ENCODE data around the gene SFTA2. TPM values are rescaled to one million over a fixed set of nuclear protein-coding genes. Genes with fewer than 3 reads are reported as not detected.

SFTA2 gene
- polyA plus RNA-seq, 1 of the 3 experiments (the other 2 are of a cell fraction): not detected

- TF ChIP-seq EP300 (IDR thresholded peaks at IDR 0.05; ENCODE audit: borderline replicate concordance in 1 of 2, low read depth in 1 of 2, low read length in 1 of 2): no peak
- TF ChIP-seq, protein P1, sequence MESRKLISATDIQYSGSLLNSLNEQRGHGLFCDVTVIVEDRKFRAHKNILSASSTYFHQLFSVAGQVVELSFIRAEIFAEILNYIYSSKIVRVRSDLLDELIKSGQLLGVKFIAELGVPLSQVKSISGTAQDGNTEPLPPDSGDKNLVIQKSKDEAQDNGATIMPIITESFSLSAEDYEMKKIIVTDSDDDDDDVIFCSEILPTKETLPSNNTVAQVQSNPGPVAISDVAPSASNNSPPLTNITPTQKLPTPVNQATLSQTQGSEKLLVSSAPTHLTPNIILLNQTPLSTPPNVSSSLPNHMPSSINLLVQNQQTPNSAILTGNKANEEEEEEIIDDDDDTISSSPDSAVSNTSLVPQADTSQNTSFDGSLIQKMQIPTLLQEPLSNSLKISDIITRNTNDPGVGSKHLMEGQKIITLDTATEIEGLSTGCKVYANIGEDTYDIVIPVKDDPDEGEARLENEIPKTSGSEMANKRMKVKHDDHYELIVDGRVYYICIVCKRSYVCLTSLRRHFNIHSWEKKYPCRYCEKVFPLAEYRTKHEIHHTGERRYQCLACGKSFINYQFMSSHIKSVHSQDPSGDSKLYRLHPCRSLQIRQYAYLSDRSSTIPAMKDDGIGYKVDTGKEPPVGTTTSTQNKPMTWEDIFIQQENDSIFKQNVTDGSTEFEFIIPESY (IDR thresholded peaks at IDR 0.05; ENCODE audit: borderline replicate concordance, low read depth): no peak
Observed at GRCh38 chr6:30893666-30894065, 38.3 kb downstream of the SFTA2 start (continued).

GRCh38 chr6:30893001-30893591, 38.9 kb downstream of the SFTA2 start:
- Histone ChIP-seq H3K4me2 (no peak overlapping the region), H3K27me3 (ENCODE audit: insufficient read depth) (no peaks in the 10 kb centered on the region), H2AFZ (ENCODE audit: low read depth) (no peak overlapping the region), H3K36me3 (replicated peaks in 1 of 2; ENCODE audit: control insufficient read depth in 1 of 2, insufficient read depth in 2 of 2, low read length in 1 of 2) (peaks cover 10 to 63% of the 10 kb centered on the region in 2 experiments), H3K9me2 (no peaks in the 10 kb centered on the region), H3K79me2 (ENCODE audit: insufficient read depth) (peaks cover 27% of the 10 kb centered on the region), H4K20me1 (ENCODE audit: insufficient read depth) (no peaks in the 10 kb centered on the region), H3F3A (replicated peaks; ENCODE audit: insufficient read depth) (peaks cover 2% of the 10 kb centered on the region), H3K4me1 (ENCODE audit: control insufficient read depth in 1 of 2, insufficient read depth in 2 of 2, low read depth in 1 of 2, low read length in 1 of 2) (peaks cover 2 to 6% of the 10 kb centered on the region in 2 experiments; a peak in 2 of 4 replicates), H3K9me3 (no peaks in the 10 kb centered on the region), H3K9ac (no peak overlapping the region), H3K27ac (ENCODE audit: low read depth in 2 of 2, low read length in 1 of 2) (no peak overlapping the region), H3K4me3 (ENCODE audit: low read depth in 2 of 2, low read length in 1 of 2) (no peak overlapping the region)
- 96% methylated on average over 6 of the region's 16 CpGs for WGBS (ENCODE audit: low lambda C conversion rate)
- peak; percentile 24; the same call in 1 of the 2 replicates for TF ChIP-seq CTCF (IDR thresholded peaks at IDR 0.05)
- TF ChIP-seq NRF1 (IDR thresholded peaks at IDR 0.05; ENCODE audit: low read depth, low read length): no peak
- TF ChIP-seq TEAD4 (IDR thresholded peaks at IDR 0.05; ENCODE audit: borderline replicate concordance, insufficient read depth): no peak
- no peak for TF ChIP-seq FOXM1 (IDR thresholded peaks at IDR 0.05; ENCODE audit: low read depth)
- TF ChIP-seq, protein P2, sequence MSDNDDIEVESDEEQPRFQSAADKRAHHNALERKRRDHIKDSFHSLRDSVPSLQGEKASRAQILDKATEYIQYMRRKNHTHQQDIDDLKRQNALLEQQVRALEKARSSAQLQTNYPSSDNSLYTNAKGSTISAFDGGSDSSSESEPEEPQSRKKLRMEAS (IDR thresholded peaks at IDR 0.05; ENCODE audit: low read depth): no peak
- CTCF ChIA-PET: interaction anchor here (0.9 kb wide), 2 partner anchors 10 to 71 kb away, joined by 3 to 4 read pairs; no protein-coding TSS in a partner anchor
- POLR2A ChIA-PET: no interaction called here
- peak; percentile 47 for DNase-seq

DNA sequence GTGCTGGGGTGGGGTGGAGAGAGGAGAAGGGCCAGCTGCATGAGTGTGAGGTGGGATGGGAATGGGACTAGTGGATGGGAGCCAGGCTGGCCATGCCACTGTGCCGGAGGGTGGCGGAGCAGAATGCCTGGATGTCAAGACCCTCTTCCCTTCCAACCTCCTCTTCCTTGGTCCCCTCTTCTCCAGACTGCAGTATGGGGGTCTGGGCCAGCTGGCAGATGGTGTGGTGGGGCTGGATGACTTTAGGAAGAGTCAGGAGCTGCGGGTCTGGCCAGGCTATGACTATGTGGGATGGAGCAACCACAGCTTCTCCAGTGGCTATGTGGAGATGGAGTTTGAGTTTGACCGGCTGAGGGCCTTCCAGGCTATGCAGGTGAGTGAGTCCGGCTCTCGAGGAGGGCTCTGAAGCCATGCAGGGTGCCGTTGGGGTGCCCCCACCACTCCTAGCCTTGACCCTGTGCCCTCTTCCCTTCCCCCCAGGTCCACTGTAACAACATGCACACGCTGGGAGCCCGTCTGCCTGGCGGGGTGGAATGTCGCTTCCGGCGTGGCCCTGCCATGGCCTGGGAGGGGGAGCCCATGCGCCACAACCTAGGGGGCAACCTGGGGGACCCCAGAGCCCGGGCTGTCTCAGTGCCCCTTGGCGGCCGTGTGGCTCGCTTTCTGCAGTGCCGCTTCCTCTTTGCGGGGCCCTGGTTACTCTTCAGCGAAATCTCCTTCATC, 40.0 kb downstream of the SFTA2 start:
- no peaks in the 10 kb centered on the region for H3K27me3 ChIP-seq (ENCODE audit: insufficient read depth)
- ChIA-PET POLR2A (no interaction called here), CTCF (interaction anchor here (0.9 kb wide), 1 partner anchor 195 kb away, joined by 3 read pairs; no protein-coding TSS in a partner anchor)
- H2AFZ ChIP-seq (ENCODE audit: low read depth): no peak overlapping the region
- H3K9ac ChIP-seq: no peak overlapping the region
- peaks cover 13% of the 10 kb centered on the region for H3F3A ChIP-seq (replicated peaks; ENCODE audit: insufficient read depth)
- no peak overlapping the region for H3K4me3 ChIP-seq (ENCODE audit: low read depth in 2 of 2, low read length in 1 of 2)
- no peak overlapping the region for H3K27ac ChIP-seq (ENCODE audit: low read depth in 2 of 2, low read length in 1 of 2)
- no peak overlapping the region for H3K4me2 ChIP-seq
- 93% methylated on average over 17 of the region's 21 CpGs for WGBS (ENCODE audit: low lambda C conversion rate)
- DNase-seq: peak; percentile 12
- no peaks in the 10 kb centered on the region for H4K20me1 ChIP-seq (ENCODE audit: insufficient read depth)
- peaks cover 38% of the 10 kb centered on the region for H3K79me2 ChIP-seq (ENCODE audit: insufficient read depth)
- peaks cover 10 to 55% of the 10 kb centered on the region in 2 experiments for H3K36me3 ChIP-seq (replicated peaks in 1 of 2; ENCODE audit: control insufficient read depth in 1 of 2, insufficient read depth in 2 of 2, low read length in 1 of 2)
- no peaks in the 10 kb centered on the region for H3K9me2 ChIP-seq
- no peaks in the 10 kb centered on the region for H3K9me3 ChIP-seq
- H3K4me1 ChIP-seq (ENCODE audit: control insufficient read depth in 1 of 2, insufficient read depth in 2 of 2, low read depth in 1 of 2, low read length in 1 of 2): peaks cover 7 to 13% of the 10 kb centered on the region in 2 experiments; a peak in 2 of 4 replicates
- TF ChIP-seq RXRA (IDR thresholded peaks at IDR 0.05; ENCODE audit: borderline replicate concordance, low read depth) (no peak), RCOR1 (IDR thresholded peaks at IDR 0.05; ENCODE audit: low read length) (no peak), SMC3 (IDR thresholded peaks at IDR 0.05; ENCODE audit: low read depth, low read length) (no peak), CTCF (IDR thresholded peaks at IDR 0.05) (no peak), PBX3 (IDR thresholded peaks at IDR 0.05) (no peak), FOXJ3 (CRISPR knock-in tag; IDR thresholded peaks at IDR 0.05) (no peak), GATA2 (CRISPR knock-in tag; IDR thresholded peaks at IDR 0.05) (no peak)
